H9 (cell line): Measurements from ENCODE around the gene CHML. TPM values are rescaled to one million over a fixed set of nuclear protein-coding genes. Genes with fewer than 3 reads are reported as not detected.

ENCODE experiments used
- DNase-seq: peaks from one replicate; pipeline ENCODE4 v3.0.0-alpha.2; 2017
- H2AFZ ChIP-seq: one replicate; pipeline ENCODE4 v1.6.1; 2013; ENCODE audit warnings: mild to moderate bottlenecking, low read length, control low read depth, moderate library complexity
- H2AK5ac ChIP-seq: 2 replicates; pipeline ENCODE4 v1.6.1; 2013; ENCODE audit warnings: low read length, control low read depth, mixed read lengths; ENCODE audit not compliant: insufficient read length
- H2BK120ac ChIP-seq: one replicate; pipeline ENCODE4 v1.6.1; 2013; ENCODE audit warnings: low read depth, mild to moderate bottlenecking, low read length, control low read depth, inconsistent platforms; ENCODE audit not compliant: poor library complexity, severe bottlenecking
- H2BK12ac ChIP-seq: 2 replicates; pipeline ENCODE4 v1.6.1; 2013; ENCODE audit warnings: low read length, control low read depth, mixed read lengths, low read depth; ENCODE audit not compliant: insufficient read length
- H2BK15ac ChIP-seq: 2 replicates; pipeline ENCODE4 v1.6.1; 2013; ENCODE audit warnings: low read depth, low read length, control low read depth
- H2BK20ac ChIP-seq: one replicate; pipeline ENCODE4 v1.6.1; 2013; ENCODE audit warnings: low read depth, mild to moderate bottlenecking, low read length, control low read depth, inconsistent platforms; ENCODE audit not compliant: poor library complexity, severe bottlenecking
- H2BK5ac ChIP-seq: 2 replicates; pipeline ENCODE4 v1.6.1; 2013; ENCODE audit warnings: low read length, control low read depth, mixed read lengths; ENCODE audit not compliant: insufficient read length
- H3K14ac ChIP-seq: 2 replicates; pipeline ENCODE4 v1.6.1; 2013; ENCODE audit warnings: low read length, control low read depth; ENCODE audit not compliant: insufficient read depth
- H3K18ac ChIP-seq: 2 replicates; pipeline ENCODE4 v1.6.1; 2013; ENCODE audit warnings: low read depth, mild to moderate bottlenecking, mixed read lengths, low read length, control low read depth; ENCODE audit not compliant: insufficient read length
- H3K23ac ChIP-seq: 2 replicates; pipeline ENCODE4 v1.6.1; 2013; ENCODE audit warnings: low read length, control low read depth, mixed read lengths, low read depth; ENCODE audit not compliant: insufficient read length
- H3K23me2 ChIP-seq: 2 replicates; pipeline ENCODE4 v1.6.1; 2013; ENCODE audit warnings: low read depth, mild to moderate bottlenecking, mixed read lengths, low read length, control low read depth; ENCODE audit not compliant: insufficient read length, poor library complexity, severe bottlenecking
- H3K27ac ChIP-seq: 2 replicates; pipeline ENCODE4 v1.5.1; 2013; ENCODE audit warnings: low read length, control low read depth, mixed read lengths, low read depth; ENCODE audit not compliant: insufficient read length
- H3K27me3 ChIP-seq: 2 replicates; pipeline ENCODE4 v1.6.1; 2013; ENCODE audit warnings: low read length, control low read depth, inconsistent platforms; ENCODE audit not compliant: insufficient read depth
- H3K4ac ChIP-seq: 2 replicates; pipeline ENCODE4 v1.6.1; 2013; ENCODE audit warnings: low read depth, mild to moderate bottlenecking, control low read depth, inconsistent platforms, low read length, moderate library complexity
- H3K4me1 ChIP-seq: 2 replicates; pipeline ENCODE4 v1.6.1; 2013; ENCODE audit warnings: low read length, control low read depth, inconsistent platforms; ENCODE audit not compliant: insufficient read depth
- H3K4me2 ChIP-seq: 2 replicates; pipeline ENCODE4 v1.6.1; 2013; ENCODE audit warnings: low read length, control low read depth, mixed read lengths; ENCODE audit not compliant: insufficient read length, insufficient read depth
- H3K56ac ChIP-seq: 2 replicates; pipeline ENCODE4 v1.6.1; 2013; ENCODE audit warnings: low read depth, mild to moderate bottlenecking, mixed read lengths, low read length, control low read depth; ENCODE audit not compliant: insufficient read length
- H3K79me1 ChIP-seq: 2 replicates; pipeline ENCODE4 v1.6.1; 2013; ENCODE audit warnings: low read depth, mild to moderate bottlenecking, moderate library complexity, low read length, control low read depth, inconsistent platforms; ENCODE audit not compliant: insufficient read depth, poor library complexity, severe bottlenecking
- H3K79me2 ChIP-seq: 2 replicates; pipeline ENCODE4 v1.6.1; 2013; ENCODE audit warnings: low read length, control low read depth, inconsistent platforms; ENCODE audit not compliant: insufficient read depth
- H3K9ac ChIP-seq: 2 replicates; pipeline ENCODE4 v1.6.1; 2013; ENCODE audit warnings: low read length, control low read depth, mixed read lengths; ENCODE audit not compliant: insufficient read length; ENCODE audit errors: extremely low read depth
- H3K9me3 ChIP-seq: one replicate; pipeline ENCODE4 v1.6.1; 2013; ENCODE audit warnings: low read depth, low read length, inconsistent platforms; ENCODE audit not compliant: control insufficient read depth
- H3T11ph ChIP-seq: one replicate; pipeline ENCODE4 v1.6.1; 2013; ENCODE audit warnings: mild to moderate bottlenecking, low read length, control low read depth, inconsistent platforms
- H4K20me1 ChIP-seq: one replicate; pipeline ENCODE4 v1.6.1; 2013; ENCODE audit not compliant: control insufficient read depth, insufficient read length, insufficient read depth
- H4K5ac ChIP-seq: 2 replicates; pipeline ENCODE4 v1.6.1; 2013; ENCODE audit warnings: low read depth, mild to moderate bottlenecking, mixed read lengths, low read length, control low read depth; ENCODE audit not compliant: insufficient read length
- H4K8ac ChIP-seq: replicated peaks from 2 replicates; pipeline ENCODE4 v1.6.1; 2013; ENCODE audit warnings: low read length, control low read depth, mixed read lengths, low read depth; ENCODE audit not compliant: insufficient read length
- H4K91ac ChIP-seq: 2 replicates; pipeline ENCODE4 v1.6.1; 2013; ENCODE audit warnings: low read depth, mild to moderate bottlenecking, moderate library complexity, mixed read lengths, low read length, control low read depth; ENCODE audit not compliant: insufficient read length
- H3K27ac Mint-ChIP-seq, 3 experiments: 2 replicates in 2 of 3; 3 replicates in 1 of 3; pipeline ENCODE4 v1.8.0; 2020 to 2021; ENCODE audit warnings: mixed read lengths in 3 of 3, mild to moderate bottlenecking in 1 of 3, moderate library complexity in 1 of 3
- H3K27me3 Mint-ChIP-seq: 2 replicates; pipeline ENCODE4 v1.8.0; 2021; ENCODE audit warnings: low read depth, mild to moderate bottlenecking, moderate library complexity, mixed read lengths
- H3K36me3 Mint-ChIP-seq, 3 experiments: 2 replicates in 2 of 3; 3 replicates in 1 of 3; pipeline ENCODE4 v1.8.0; 2020 to 2021; ENCODE audit warnings: low read depth in 3 of 3, mixed read lengths in 3 of 3; ENCODE audit not compliant: insufficient read depth in 1 of 3
- H3K4me1 Mint-ChIP-seq, 2 experiments: 2 replicates each; pipeline ENCODE4 v1.8.0; 2020; ENCODE audit warnings: mixed read lengths in 2 of 2
- H3K4me3 Mint-ChIP-seq, 2 experiments: 2 replicates in 1 of 2; 3 replicates in 1 of 2; pipeline ENCODE4 v1.8.0; 2020 to 2021; ENCODE audit warnings: mild to moderate bottlenecking in 2 of 2, mixed read lengths in 2 of 2, moderate library complexity in 1 of 2
- H3K9me3 Mint-ChIP-seq, 2 experiments: 2 replicates in 1 of 2; 3 replicates in 1 of 2; pipeline ENCODE4 v1.8.0; 2020; ENCODE audit warnings: mild to moderate bottlenecking in 2 of 2, mixed read lengths in 2 of 2, moderate library complexity in 1 of 2
- CTCF ChIP-seq: fragments of 200-600 bp; sonication (generic); conservative IDR thresholded peaks from 3 replicates; pipeline ENCODE4 v1.8.0; 2021; ENCODE audit warnings: antibody characterized with exemption, mild to moderate bottlenecking
- WGBS: extraction: QIAGEN DNeasy Blood & Tissue Kit; methylation state at CpG from one replicate; pipeline ENCODE4 v1.1.7; 2013; ENCODE audit warnings: missing lambda C conversion rate, low lambda C conversion rate, mixed read lengths; ENCODE audit not compliant: insufficient read length; ENCODE audit errors: extremely low coverage; 5-methylcytosine and 5-hydroxymethylcytosine counted together
- total RNA-seq: library from RNA; stranded (reverse); gene quantifications from 2 replicates; pipeline ENCODE4 v1.2.1, GENCODE V29; 2021

The CHML gene
- total RNA-seq, 1 experiment from 2014 or later = 45.7 TPM

DNA sequence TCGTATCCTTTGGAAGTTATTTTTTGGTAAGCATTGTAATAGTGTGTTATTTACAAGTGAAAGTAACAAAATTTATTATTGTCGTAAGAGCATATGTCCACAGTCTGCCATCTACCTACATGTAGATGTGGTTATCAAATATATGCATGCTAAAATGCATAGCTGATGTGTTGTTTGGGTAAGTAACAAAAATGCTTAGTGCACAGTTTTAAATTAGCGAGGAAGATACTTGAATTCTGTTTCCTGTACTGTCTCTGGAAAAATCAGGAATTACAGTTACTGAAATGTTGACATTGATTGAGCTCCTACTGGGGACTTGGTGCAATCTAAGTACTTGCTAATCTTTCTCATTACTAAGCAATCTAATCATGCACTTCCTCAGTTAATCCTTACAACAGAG is 26.2 kb upstream of the CHML start:
- Histone ChIP-seq H2BK15ac (no peak overlapping the region), H3K27ac (no peak overlapping the region), H2AFZ (no peak overlapping the region), H3K56ac (no peak overlapping the region), H2BK5ac (no peak overlapping the region), H2BK20ac (no peak overlapping the region), H3K4me1 (no peaks in the 10 kb centered on the region; the same call in 1 of the 2 replicates), H4K8ac (no peak overlapping the region), H2BK120ac (no peak overlapping the region), H2AK5ac (no peak overlapping the region), H3K18ac (no peak overlapping the region), H3K79me2 (no peaks in the 10 kb centered on the region), H3K23me2 (no peaks in the 10 kb centered on the region), H2BK12ac (no peak overlapping the region), H3K4me2 (no peak overlapping the region), H3K9ac (no peak overlapping the region), H3K27me3 (no peaks in the 10 kb centered on the region), H3K14ac (no peak overlapping the region), H4K91ac (no peak overlapping the region), H3K9me3 (no peaks in the 10 kb centered on the region), H3K79me1 (no peaks in the 10 kb centered on the region), H4K20me1 (no peaks in the 10 kb centered on the region), H3K23ac (no peak overlapping the region), H3K4ac (no peak overlapping the region), H3T11ph (no peak overlapping the region), H4K5ac (no peak overlapping the region)
- Mint-ChIP-seq H3K36me3 (no peaks in the 10 kb centered on the region), H3K4me3 (no peak overlapping the region), H3K27me3 (no peaks in the 10 kb centered on the region; the same call in 1 of the 2 replicates), H3K4me1 (peaks cover 7 to 10% of the 10 kb centered on the region in 2 experiments), H3K27ac (no peak overlapping the region), H3K9me3 (no peaks in the 10 kb centered on the region)
- no CpG with 5 or more reads among the region's 3 CpGs for WGBS
- no peak for TF ChIP-seq CTCF
- DNase-seq = no peak
